NCI-H1105 treated with DMSO at 0.1 percent for 48 hours (cell line): ENCODE data around the gene C15orf62.
A peak's percentile ranks its signal among the peaks of the same experiment; 100 is the strongest.

Source experiments
- DNase-seq: peaks from one replicate; lab custom pipeline; 2025; lab: John Stamatoyannopoulos, UW

C15orf62 gene

GRCh38 chr15:40815042-40815698, 45.4 kb downstream of the C15orf62 start:
- DNase-seq, result peak; percentile 0

DNA sequence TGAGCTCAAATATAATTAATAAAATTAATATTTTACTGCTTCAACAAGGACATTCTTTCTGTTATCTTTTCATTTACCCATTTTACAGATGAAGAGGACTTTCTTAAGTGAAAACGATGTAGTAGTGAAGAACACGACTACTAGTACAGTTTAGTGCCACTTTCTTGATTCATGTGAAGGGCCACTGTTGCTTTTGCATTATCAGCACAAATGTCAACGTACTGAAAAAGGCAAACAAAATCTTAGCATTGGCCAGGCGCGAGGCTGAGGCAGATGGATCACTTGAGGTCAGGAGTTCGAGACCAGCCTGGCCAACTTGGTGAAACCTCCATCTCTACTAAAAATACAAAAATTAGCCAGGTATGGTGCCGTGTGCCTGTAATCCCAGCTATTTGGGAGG, 49.3 kb downstream of the C15orf62 start:
- no peak for DNase-seq

DNA sequence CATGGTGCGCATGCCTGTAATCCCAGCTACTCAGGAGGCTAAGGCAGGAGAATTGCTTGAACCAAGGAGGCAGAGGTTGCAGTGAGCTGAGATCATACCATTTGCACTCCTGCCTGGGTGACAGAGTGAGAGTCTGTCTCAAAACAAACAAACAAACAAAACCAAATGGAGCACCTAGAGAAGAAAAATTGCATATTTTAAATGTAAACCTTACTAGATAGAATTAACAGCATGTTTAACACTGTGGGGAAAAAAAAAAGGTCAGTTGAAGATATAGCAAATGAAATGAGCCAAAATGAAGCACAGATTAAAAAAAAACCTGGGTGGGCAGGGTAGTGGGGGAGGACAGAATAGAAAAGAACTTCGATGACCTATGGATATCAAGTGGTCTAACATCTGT, 51.4 kb downstream of the C15orf62 start:
- DNase-seq, result no peak
